K562 (cell line): Measurements from ENCODE around the gene TASP1. TPM values are rescaled to one million over a fixed set of nuclear protein-coding genes. Genes with fewer than 3 reads are reported as not detected.
"Not testable (repeated sequence)": the region's sequence is repeated elsewhere in the genome, so short reads cannot be mapped to it uniquely, and the experiment has no call there.

Experiments used
- ATAC-seq: fragments of 200-7000 bp; cut with Tn5 transposase; 3 replicates; pipeline ENCODE4 v1.9.1; 2020; ENCODE audit warnings: moderate library complexity
- BruUV-seq: library from RNA; stranded (reverse); fragments of 400-500 nt; replicated peaks from 2 replicates; lab custom pipeline; 2021; lab: Mats Ljungman, UMichigan
- CTCF ChIA-PET: fragments of 300-600 bp; formaldehyde crosslinking; extraction: SDS; loops from one replicate; lab custom pipeline; 2021; ENCODE audit warnings: low intra/inter-chr PET ratio; lab: Yijun Ruan, JAX
- POLR2A ChIA-PET: fragments of 300-600, 350-650 bp; sonication (Branson Sonifier 250); formaldehyde crosslinking; extraction: SDS; loops from one replicate; lab custom pipeline; 2021; ENCODE audit warnings: antibody characterized with exemption, inconsistent platforms; lab: Yijun Ruan, JAX
- DNase-seq, 4 experiments: peaks; one replicate each; pipeline versions ENCODE4 v3.0.0 to v3.0.0-alpha.2; 2011 to 2018; ENCODE audit warnings: low spot score in 3 of 4, mixed read lengths in 3 of 4; ENCODE audit errors: extremely low read depth in 1 of 4
- FAIRE-seq: peaks from 2 replicates; lab custom pipeline; 2011; peaks lifted over from hg19 to GRCh38; lab: Jason Lieb, UNC
- H2AFZ ChIP-seq: 2 replicates; pipeline ENCODE4 v1.6.0; 2011; ENCODE audit warnings: low read depth, low read length, control low read depth, inconsistent platforms
- H3K27ac ChIP-seq: fragments of 200-600 bp; 3 replicates; pipeline ENCODE4 v1.8.0; 2011; ENCODE audit warnings: low read depth, mild to moderate bottlenecking, control low read depth, inconsistent platforms, low read length, moderate library complexity, mixed read lengths; ENCODE audit errors: extremely low read depth
- H3K27me3 ChIP-seq, 2 experiments: fragments of 300-600 bp in 1 of 2; 2 replicates in 1 of 2; 3 replicates in 1 of 2; pipeline versions ENCODE4 v1.6.0 to v1.8.0; 2011; ENCODE audit warnings: inconsistent platforms in 2 of 2, low read length in 2 of 2, mild to moderate bottlenecking in 1 of 2, mixed read lengths in 1 of 2, moderate library complexity in 1 of 2; ENCODE audit not compliant: control insufficient read depth in 2 of 2, insufficient read depth in 2 of 2
- H3K36me3 ChIP-seq: fragments of 300-600 bp; 3 replicates; pipeline ENCODE4 v1.8.0; 2011; ENCODE audit warnings: mild to moderate bottlenecking, low read length, inconsistent platforms; ENCODE audit not compliant: control insufficient read depth, insufficient read depth
- H3K4me1 ChIP-seq, 2 experiments: fragments of 200-600 bp in 1 of 2; replicated peaks in 1 of 2; 2 replicates in 1 of 2; 3 replicates in 1 of 2; pipeline versions ENCODE4 v1.5.1 to v1.8.0; 2011; ENCODE audit warnings: inconsistent platforms in 2 of 2, low read length in 2 of 2, mild to moderate bottlenecking in 1 of 2, mixed read lengths in 1 of 2, moderate library complexity in 1 of 2; ENCODE audit not compliant: control insufficient read depth in 2 of 2, insufficient read depth in 2 of 2
- H3K4me2 ChIP-seq: 2 replicates; pipeline ENCODE4 v1.6.1; 2011; ENCODE audit warnings: low read length, control low read depth, inconsistent platforms, mixed read lengths; ENCODE audit not compliant: insufficient read depth
- H3K4me3 ChIP-seq: fragments of 200-600 bp; sonication (generic), shearing (Covaris generic); 2 replicates; pipeline ENCODE4 v1.5.1; 2016; ENCODE audit warnings: control low read depth, inconsistent platforms
- H3K79me2 ChIP-seq: fragments of 200-600 bp; 3 replicates; pipeline ENCODE4 v1.8.0; 2011; ENCODE audit warnings: low read length, inconsistent platforms; ENCODE audit not compliant: control insufficient read depth, insufficient read depth
- H3K9ac ChIP-seq, 2 experiments: 2 replicates each; pipeline versions ENCODE4 v1.6.0 to v1.6.1; 2011; ENCODE audit warnings: low read depth in 2 of 2, low read length in 2 of 2, control low read depth in 1 of 2, inconsistent platforms in 1 of 2, mild to moderate bottlenecking in 1 of 2, mixed read lengths in 1 of 2; ENCODE audit not compliant: insufficient read depth in 1 of 2
- H3K9me1 ChIP-seq: one replicate; pipeline ENCODE4 v1.6.0; 2011; ENCODE audit warnings: inconsistent platforms, mild to moderate bottlenecking, low read length, moderate library complexity; ENCODE audit not compliant: control insufficient read depth, insufficient read depth
- H3K9me3 ChIP-seq: replicated peaks from 2 replicates; pipeline ENCODE4 v1.5.1; 2011; ENCODE audit warnings: low read depth, low read length, inconsistent platforms; ENCODE audit not compliant: control insufficient read depth, insufficient read depth
- H4K20me1 ChIP-seq: replicated peaks from 2 replicates; pipeline ENCODE4 v1.6.1; 2011; ENCODE audit warnings: low read length, inconsistent platforms, mixed read lengths; ENCODE audit not compliant: control insufficient read depth, insufficient read depth
- PPARD ChIP-seq: fragments of 250-450 bp; sonication (Bioruptor Pico); IDR thresholded peaks from 2 replicates; pipeline ENCODE4 v1.8.0; 2022; ENCODE audit warnings: inconsistent platforms, mild to moderate bottlenecking, moderate library complexity
- ZNF318 ChIP-seq, 2 experiments: fragments of 450-650 bp; IDR thresholded peaks; 2 replicates each; pipeline ENCODE4 v1.6.1; 2016; ENCODE audit warnings: mild to moderate bottlenecking in 2 of 2, borderline replicate concordance in 1 of 2, low read depth in 1 of 2, moderate library complexity in 1 of 2
- WGBS: fragments of 100-300 bp; shearing (Covaris generic); methylation state at CpG from one replicate; pipeline ENCODE4 v1.1.6; 2016; ENCODE audit warnings: low coverage, mixed read lengths; ENCODE audit not compliant: insufficient coverage; ENCODE audit errors: missing lambda C conversion rate; 5-methylcytosine and 5-hydroxymethylcytosine counted together
- in situ Hi-C: fragments of 300-500 bp; cut with MboI; formaldehyde crosslinking; loops from 4 replicates; pipeline ENCODE4 v1.15.0; 2018; ENCODE audit warnings: inconsistent platforms, mixed read lengths
- intact Hi-C: fragments of 100-400 bp; cut with micrococcal nuclease; formaldehyde crosslinking; loops from 2 replicates; pipeline ENCODE4 v1.14.2; 2022
- polyA plus RNA-seq, 8 experiments: library from polyadenylated mRNA; depleted of rRNA in 4 of 8; stranded (reverse) in 5 of 8; unstranded in 3 of 8; fragments of >200 nt; fragmentation: Nextera tagmentation in 2 of 8; fragmentation: Illumina TruSeq in 1 of 8; extraction: Ambion mirVana in 2 of 8; extraction: Trizol in 1 of 8; gene quantifications; 2 replicates each; pipeline versions ENCODE4 v1.2.1 to v1.2.3, GENCODE V29; 2011 to 2014; ENCODE audit warnings: inconsistent platforms in 1 of 8, missing spikeins in 1 of 8
- total RNA-seq, 7 experiments: library from RNA; depleted of rRNA in 6 of 7; stranded (reverse); fragments of >200 nt in 6 of 7; fragmentation: Illumina TruSeq in 2 of 7; extraction: Trizol in 2 of 7; gene quantifications; 2 replicates each; pipeline versions ENCODE4 v1.2.1 to v1.2.3, GENCODE V29; 2011 to 2021; ENCODE audit warnings: low replicate concordance in 1 of 7

Gene TASP1
- total and polyA plus RNA-seq, 9 of the 15 experiments (the other 6 are each of a cell fraction or from before 2014, with no cell fraction given): 3.7 to 10.6 (median 6.4) TPM

- TF ChIP-seq ZNF318 (IDR thresholded peaks at IDR 0.05; ENCODE audit: borderline replicate concordance in 1 of 2, low read depth in 1 of 2) (no peak), PPARD (no peak)
Observed at GRCh38 chr20:13608066-13608465, 30.7 kb downstream of the TASP1 start (continued).

DNA sequence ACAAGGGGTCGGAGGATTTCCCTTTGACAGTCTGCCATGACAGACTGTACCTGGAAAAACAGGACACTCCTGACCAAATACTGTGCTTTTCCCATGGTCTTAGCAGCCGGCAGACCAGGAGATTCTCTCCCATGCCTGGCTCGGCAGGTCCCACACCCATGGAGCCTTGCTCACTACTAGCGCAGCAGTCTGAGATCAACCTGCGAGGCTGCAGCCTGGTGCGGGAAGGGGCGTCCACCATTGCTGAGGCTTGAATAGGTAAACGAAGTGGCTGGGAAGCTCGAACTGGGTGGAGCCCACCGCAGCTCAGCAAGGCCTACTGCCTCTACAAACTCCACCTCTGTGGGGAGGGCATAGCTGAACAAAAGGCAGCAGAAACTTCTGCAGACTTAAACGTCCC lies 45.3 kb downstream of the TASP1 start:
- H3K9ac ChIP-seq, BruUV-seq, intact Hi-C loops, in situ Hi-C loops, H3K4me3 ChIP-seq, H2AFZ ChIP-seq, H3K79me2 ChIP-seq, H4K20me1 ChIP-seq, H3K4me1 ChIP-seq, H3K9me3 ChIP-seq, H3K4me2 ChIP-seq, DNase-seq, H3K9me1 ChIP-seq, H3K36me3 ChIP-seq, ATAC-seq, POLR2A ChIA-PET, FAIRE-seq, H3K27ac ChIP-seq, CTCF ChIA-PET, H3K27me3 ChIP-seq: not testable (repeated sequence)
- WGBS: 60% methylated on average over 3 of the region's 11 CpGs
